ENCODE measurements around the gene EXOC2.

Gene EXOC2

DNA sequence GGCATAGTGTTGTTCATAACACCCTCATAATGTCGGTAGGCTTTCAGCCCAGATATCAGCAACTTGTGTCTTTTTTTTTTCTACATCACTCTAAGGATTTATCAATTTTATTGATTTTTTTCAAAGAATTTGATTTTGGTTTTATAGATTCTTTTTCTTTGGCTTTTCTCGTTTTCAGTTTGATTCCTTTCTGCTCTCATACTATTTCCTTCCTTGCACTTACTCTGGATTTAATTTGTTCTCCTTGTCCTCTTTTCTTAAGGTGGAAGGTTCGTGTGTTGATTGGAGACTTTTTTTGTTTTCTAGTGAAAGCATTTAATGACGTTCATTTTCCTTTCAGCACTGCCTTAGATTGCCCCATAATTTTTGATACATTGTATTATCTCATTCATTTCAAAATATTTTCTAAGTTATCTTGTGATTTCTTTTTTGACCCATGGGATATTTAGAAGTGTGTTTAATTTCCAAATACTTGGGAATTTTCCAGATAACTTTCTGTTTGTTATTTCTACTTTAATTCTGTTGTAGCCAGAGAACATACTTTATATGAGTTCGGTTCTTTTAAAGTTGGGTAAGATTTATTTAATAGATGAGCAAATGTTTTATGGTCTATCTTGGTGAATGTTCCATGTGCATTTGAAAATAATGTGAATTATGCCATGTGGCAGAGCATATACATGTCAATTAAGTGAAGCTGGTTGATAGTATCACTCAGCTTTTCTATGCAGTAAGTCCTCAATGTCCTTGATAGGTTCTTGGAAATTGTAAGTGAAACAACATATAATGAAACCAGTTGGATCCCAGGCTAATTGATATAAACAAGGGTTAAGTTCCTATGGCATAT lies 238.6 kb downstream of the EXOC2 start:
- Histone ChIP-seq H3K27ac (ENCODE audit: insufficient read depth, low read length, poor library complexity, severe bottlenecking) (no peak overlapping the region), H3K4me3 (ENCODE audit: insufficient read depth, low read depth, low read length, poor library complexity, severe bottlenecking) (no peak overlapping the region), H3K27me3 (replicated peaks; ENCODE audit: control insufficient read depth, insufficient read depth, low read length, poor library complexity, severe bottlenecking) (no peaks in the 10 kb centered on the region), H3K9me3 (ENCODE audit: control insufficient read depth, low read length) (no peaks in the 10 kb centered on the region), H3K4me1 (ENCODE audit: control insufficient read depth, insufficient read depth, low read length, poor library complexity, severe bottlenecking) (no peaks in the 10 kb centered on the region), H3K36me3 (ENCODE audit: control insufficient read depth, insufficient read depth, low read length) (no peaks in the 10 kb centered on the region)
- no peak for DNase-seq

DNA sequence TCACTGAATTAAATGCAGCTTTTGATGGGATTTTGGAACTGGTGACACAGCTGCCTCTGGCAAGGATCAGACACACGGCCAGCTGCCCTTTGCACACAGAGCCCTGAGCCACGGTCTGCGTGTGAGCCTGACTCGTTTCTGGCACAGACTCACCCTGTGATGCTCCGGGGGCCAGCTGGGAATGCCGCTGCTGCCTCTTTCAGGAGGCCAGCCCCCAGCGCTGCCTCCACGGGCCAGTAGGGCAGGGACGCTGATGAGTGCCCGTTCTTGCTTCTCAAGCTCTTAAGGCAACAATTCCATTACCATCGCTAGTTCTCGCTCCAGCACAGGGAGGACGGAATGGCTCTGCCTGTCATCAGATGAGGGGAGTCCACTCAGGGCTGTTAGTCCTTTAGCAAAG lies 239.8 kb downstream of the EXOC2 start:
- DNase-seq, result no peak
- Histone ChIP-seq H3K27me3 (replicated peaks; ENCODE audit: control insufficient read depth, insufficient read depth, low read length, poor library complexity, severe bottlenecking) (no peaks in the 10 kb centered on the region), H3K4me3 (ENCODE audit: insufficient read depth, low read depth, low read length, poor library complexity, severe bottlenecking) (no peak overlapping the region), H3K4me1 (ENCODE audit: control insufficient read depth, insufficient read depth, low read length, poor library complexity, severe bottlenecking) (peaks cover 3% of the 10 kb centered on the region), H3K9me3 (ENCODE audit: control insufficient read depth, low read length) (no peaks in the 10 kb centered on the region), H3K27ac (ENCODE audit: insufficient read depth, low read length, poor library complexity, severe bottlenecking) (no peak overlapping the region), H3K36me3 (ENCODE audit: control insufficient read depth, insufficient read depth, low read length) (no peaks in the 10 kb centered on the region)

DNA sequence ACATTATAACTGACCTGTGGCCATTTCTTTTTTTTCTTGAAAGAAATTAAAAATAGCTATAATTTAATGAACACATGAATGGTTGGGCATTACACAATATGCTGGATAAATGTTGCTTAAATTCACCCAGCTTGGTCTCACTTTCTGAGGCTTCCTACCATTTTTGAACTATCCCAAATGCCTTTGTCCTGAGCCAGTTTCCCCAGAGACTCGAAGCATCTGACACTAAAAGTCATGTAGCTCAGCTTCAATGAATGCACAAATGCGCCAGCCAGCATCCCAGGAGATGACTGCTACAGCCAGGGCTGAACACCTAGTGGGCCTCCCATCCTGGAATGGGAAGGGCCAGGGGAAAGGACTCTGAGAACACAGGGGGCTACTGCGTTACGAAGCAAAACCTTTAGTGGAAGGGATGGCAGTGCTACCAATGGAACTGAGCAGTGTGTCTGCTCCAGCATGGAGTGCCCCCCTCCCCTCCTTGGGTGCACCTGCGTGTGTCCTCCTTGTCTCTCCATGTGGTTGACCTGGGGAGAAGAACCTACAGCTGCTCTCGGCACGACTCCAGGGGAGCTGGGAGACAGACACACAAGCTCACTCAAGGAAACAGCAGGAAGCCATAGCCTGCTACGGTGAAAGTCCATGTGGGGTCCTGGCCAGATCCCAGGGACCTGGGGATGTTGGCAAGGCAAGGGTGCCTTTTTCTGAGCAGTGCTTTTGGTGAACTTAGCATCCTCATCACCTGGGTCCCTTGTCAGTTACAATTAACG lies 240.5 kb downstream of the EXOC2 start:
- Histone ChIP-seq H3K9me3 (ENCODE audit: control insufficient read depth, low read length) (no peaks in the 10 kb centered on the region), H3K27ac (ENCODE audit: insufficient read depth, low read length, poor library complexity, severe bottlenecking) (no peak overlapping the region), H3K36me3 (ENCODE audit: control insufficient read depth, insufficient read depth, low read length) (no peaks in the 10 kb centered on the region), H3K4me1 (ENCODE audit: control insufficient read depth, insufficient read depth, low read length, poor library complexity, severe bottlenecking) (peaks cover 9% of the 10 kb centered on the region), H3K4me3 (ENCODE audit: insufficient read depth, low read depth, low read length, poor library complexity, severe bottlenecking) (no peak overlapping the region), H3K27me3 (replicated peaks; ENCODE audit: control insufficient read depth, insufficient read depth, low read length, poor library complexity, severe bottlenecking) (no peaks in the 10 kb centered on the region)
- DNase-seq, result no peak

- Histone ChIP-seq H3K9me3 (ENCODE audit: control insufficient read depth, low read length) (no peaks in the 10 kb centered on the region), H3K4me1 (ENCODE audit: control insufficient read depth, insufficient read depth, low read length, poor library complexity, severe bottlenecking) (peaks cover 15% of the 10 kb centered on the region), H3K4me3 (ENCODE audit: insufficient read depth, low read depth, low read length, poor library complexity, severe bottlenecking) (no peak overlapping the region), H3K36me3 (ENCODE audit: control insufficient read depth, insufficient read depth, low read length) (no peaks in the 10 kb centered on the region), H3K27ac (ENCODE audit: insufficient read depth, low read length, poor library complexity, severe bottlenecking) (no peak overlapping the region), H3K27me3 (replicated peaks; ENCODE audit: control insufficient read depth, insufficient read depth, low read length, poor library complexity, severe bottlenecking) (no peaks in the 10 kb centered on the region)
- DNase-seq, result no peak
Observed at GRCh38 chr6:451847-452246, 241.1 kb downstream of the EXOC2 start.

DNA sequence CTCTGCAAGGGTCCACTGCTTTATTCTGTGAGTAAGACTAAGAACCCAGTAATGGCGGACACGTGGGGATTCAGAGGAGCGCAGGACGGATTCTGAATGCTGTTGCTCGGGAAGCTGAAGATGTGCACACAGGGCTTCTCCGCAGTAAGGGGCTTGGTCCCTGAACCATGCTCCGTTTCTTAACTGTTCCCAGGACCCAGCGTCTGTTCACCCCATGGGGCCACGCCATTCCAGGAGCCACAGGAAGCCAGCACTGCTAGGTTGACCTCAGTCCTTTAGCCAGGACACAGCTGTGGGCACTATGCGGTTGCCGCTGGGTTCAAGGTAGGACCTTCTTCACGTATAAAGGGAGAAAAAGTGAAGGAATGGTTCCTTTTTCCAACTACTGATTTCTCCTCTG lies 241.6 kb downstream of the EXOC2 start:
- H3K27ac ChIP-seq (ENCODE audit: insufficient read depth, low read length, poor library complexity, severe bottlenecking), result no peak overlapping the region
- no peaks in the 10 kb centered on the region for H3K36me3 ChIP-seq (ENCODE audit: control insufficient read depth, insufficient read depth, low read length)
- H3K9me3 ChIP-seq (ENCODE audit: control insufficient read depth, low read length), result no peaks in the 10 kb centered on the region
- no peak overlapping the region for H3K4me3 ChIP-seq (ENCODE audit: insufficient read depth, low read depth, low read length, poor library complexity, severe bottlenecking)
- H3K27me3 ChIP-seq (replicated peaks; ENCODE audit: control insufficient read depth, insufficient read depth, low read length, poor library complexity, severe bottlenecking), result no peaks in the 10 kb centered on the region
- DNase-seq, result no peak
- H3K4me1 ChIP-seq (ENCODE audit: control insufficient read depth, insufficient read depth, low read length, poor library complexity, severe bottlenecking), result peaks cover 19% of the 10 kb centered on the region

DNA sequence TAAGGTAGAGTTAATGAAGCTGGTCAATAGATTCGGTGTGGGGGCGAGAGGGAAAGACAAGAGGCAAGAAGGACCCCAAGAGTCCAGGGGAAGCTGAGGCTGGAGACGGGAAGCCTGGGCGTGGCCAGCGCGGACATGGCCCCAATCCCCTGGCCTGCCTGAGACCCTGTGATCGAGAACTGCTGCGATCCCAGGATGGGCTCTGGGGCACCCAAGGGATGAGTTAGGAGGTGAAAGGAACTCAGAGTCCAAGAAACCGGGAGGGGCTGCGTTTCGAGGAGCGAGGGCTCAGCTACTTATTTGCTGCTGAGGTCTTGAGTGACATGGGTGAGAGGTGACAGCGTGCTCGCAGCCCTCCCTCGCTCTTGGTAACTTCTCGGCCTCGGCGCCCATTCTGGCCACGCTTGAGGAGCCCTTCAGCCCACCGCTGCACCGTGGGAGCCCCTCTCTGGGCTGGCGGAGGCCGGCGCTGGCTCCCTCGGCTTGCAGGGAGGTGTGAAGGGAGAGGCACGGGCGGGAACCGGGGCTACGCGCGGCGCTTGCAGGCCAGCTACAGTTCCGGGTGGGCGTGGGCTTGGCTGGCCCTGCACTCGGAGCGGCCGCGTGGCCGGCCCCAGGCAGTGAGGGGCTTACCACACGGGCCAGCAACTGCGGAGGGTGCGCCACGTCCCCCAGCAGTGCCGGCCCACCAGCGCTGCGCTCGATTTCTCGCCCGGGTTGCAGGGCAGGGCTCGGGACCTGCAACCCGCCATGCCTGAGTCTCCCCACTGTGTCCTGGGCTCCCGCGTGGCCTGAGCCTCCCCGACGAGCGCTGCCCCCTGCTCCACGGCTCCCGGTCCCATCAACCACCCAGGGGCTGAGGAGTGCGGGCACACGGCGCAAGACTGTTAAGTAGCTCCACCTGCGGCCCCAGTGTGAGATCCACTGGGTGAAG lies 243.2 kb downstream of the EXOC2 start:
- Histone ChIP-seq H3K4me3 (ENCODE audit: insufficient read depth, low read depth, low read length, poor library complexity, severe bottlenecking) (no peak overlapping the region), H3K27me3 (replicated peaks; ENCODE audit: control insufficient read depth, insufficient read depth, low read length, poor library complexity, severe bottlenecking) (no peaks in the 10 kb centered on the region), H3K9me3 (ENCODE audit: control insufficient read depth, low read length) (no peaks in the 10 kb centered on the region), H3K36me3 (ENCODE audit: control insufficient read depth, insufficient read depth, low read length) (no peaks in the 10 kb centered on the region), H3K4me1 (ENCODE audit: control insufficient read depth, insufficient read depth, low read length, poor library complexity, severe bottlenecking) (peaks cover 34% of the 10 kb centered on the region), H3K27ac (ENCODE audit: insufficient read depth, low read length, poor library complexity, severe bottlenecking) (no peak overlapping the region)
- no peak for DNase-seq

GRCh38 chr6:449057-449430 lies 243.9 kb downstream of the EXOC2 start:
- Histone ChIP-seq H3K4me3 (ENCODE audit: insufficient read depth, low read depth, low read length, poor library complexity, severe bottlenecking) (no peak overlapping the region), H3K9me3 (ENCODE audit: control insufficient read depth, low read length) (no peaks in the 10 kb centered on the region), H3K27ac (ENCODE audit: insufficient read depth, low read length, poor library complexity, severe bottlenecking) (no peak overlapping the region), H3K36me3 (ENCODE audit: control insufficient read depth, insufficient read depth, low read length) (no peaks in the 10 kb centered on the region), H3K4me1 (ENCODE audit: control insufficient read depth, insufficient read depth, low read length, poor library complexity, severe bottlenecking) (peaks cover 39% of the 10 kb centered on the region), H3K27me3 (replicated peaks; ENCODE audit: control insufficient read depth, insufficient read depth, low read length, poor library complexity, severe bottlenecking) (no peaks in the 10 kb centered on the region)
- no peak for DNase-seq

GRCh38 chr6:448296-449056 lies 244.5 kb downstream of the EXOC2 start:
- no peak overlapping the region for H3K4me3 ChIP-seq (ENCODE audit: insufficient read depth, low read depth, low read length, poor library complexity, severe bottlenecking)
- peaks cover 39% of the 10 kb centered on the region for H3K4me1 ChIP-seq (ENCODE audit: control insufficient read depth, insufficient read depth, low read length, poor library complexity, severe bottlenecking)
- no peaks in the 10 kb centered on the region for H3K9me3 ChIP-seq (ENCODE audit: control insufficient read depth, low read length)
- H3K27ac ChIP-seq (ENCODE audit: insufficient read depth, low read length, poor library complexity, severe bottlenecking), result no peak overlapping the region
- no peaks in the 10 kb centered on the region for H3K36me3 ChIP-seq (ENCODE audit: control insufficient read depth, insufficient read depth, low read length)
- H3K27me3 ChIP-seq (replicated peaks; ENCODE audit: control insufficient read depth, insufficient read depth, low read length, poor library complexity, severe bottlenecking), result no peaks in the 10 kb centered on the region
- DNase-seq, result no peak

DNA sequence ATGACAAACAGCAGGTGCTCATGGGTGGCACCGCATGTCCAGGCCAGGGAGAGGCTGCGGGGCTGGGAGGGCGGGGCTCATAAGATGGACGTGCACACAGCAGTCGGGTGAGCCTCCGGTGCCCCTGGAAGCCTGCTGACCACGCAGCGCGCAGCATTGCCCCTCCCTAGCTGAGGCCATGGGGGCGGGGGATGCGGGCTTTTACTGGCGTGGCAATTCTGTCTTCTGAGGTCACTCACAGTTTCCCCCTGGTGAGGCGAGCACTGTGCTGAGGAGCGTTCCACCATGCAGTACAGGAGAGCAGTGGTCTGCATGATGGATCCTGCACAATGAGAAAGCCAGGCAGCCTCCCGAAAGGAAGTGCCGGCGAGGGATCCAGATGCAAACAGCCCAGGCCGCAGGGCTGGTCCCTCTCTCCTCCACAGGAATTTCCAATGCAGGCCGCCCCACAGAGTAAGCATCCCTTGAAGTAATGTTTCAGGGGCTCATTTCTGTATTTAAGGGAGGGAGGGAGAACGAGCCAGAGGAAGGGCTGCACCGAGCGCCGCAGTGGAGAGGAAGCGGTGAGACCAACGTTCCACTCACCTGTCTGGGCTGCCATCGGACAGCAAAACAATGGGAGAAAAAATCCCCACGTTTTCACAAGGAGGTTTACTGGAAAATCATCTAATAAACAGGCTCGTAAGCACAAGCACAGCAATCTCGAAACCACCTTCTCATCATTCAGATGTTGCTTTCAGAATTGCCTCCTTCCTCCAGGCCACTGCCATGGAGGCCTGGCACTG lies 245.4 kb downstream of the EXOC2 start:
- Histone ChIP-seq H3K9me3 (ENCODE audit: control insufficient read depth, low read length) (no peaks in the 10 kb centered on the region), H3K4me3 (ENCODE audit: insufficient read depth, low read depth, low read length, poor library complexity, severe bottlenecking) (peak overlapping the region; percentile 49), H3K27me3 (replicated peaks; ENCODE audit: control insufficient read depth, insufficient read depth, low read length, poor library complexity, severe bottlenecking) (no peaks in the 10 kb centered on the region), H3K36me3 (ENCODE audit: control insufficient read depth, insufficient read depth, low read length) (no peaks in the 10 kb centered on the region), H3K4me1 (ENCODE audit: control insufficient read depth, insufficient read depth, low read length, poor library complexity, severe bottlenecking) (peaks cover 39% of the 10 kb centered on the region), H3K27ac (ENCODE audit: insufficient read depth, low read length, poor library complexity, severe bottlenecking) (peak overlapping the region; percentile 51)
- no peak for DNase-seq
